ENCODE results near the gene SREBF2. TPM values are rescaled to one million over a fixed set of nuclear protein-coding genes. Genes with fewer than 3 reads are reported as not detected.

Gene SREBF2
- polyA plus RNA-seq, 2 of the 4 experiments (the other 2 are of a cell fraction): 19.4 to 30.8 TPM

- Histone ChIP-seq H3K4me2 (no peak overlapping the region), H3K27ac (no peak overlapping the region), H3K4me3 (no peak overlapping the region), H3K9me3 (no peaks in the 10 kb centered on the region), H3K4me1 (peaks cover 10% of the 10 kb centered on the region)
- no peak for TF ChIP-seq CEBPB (IDR thresholded peaks at IDR 0.05)
- no peak for TF ChIP-seq RFX5 (IDR thresholded peaks at IDR 0.05)
- no peak for TF ChIP-seq CBX2 (IDR thresholded peaks at IDR 0.05; ENCODE audit: borderline replicate concordance, low read depth)
- TF ChIP-seq RARB (CRISPR knock-in tag; IDR thresholded peaks at IDR 0.05): no peak
- TF ChIP-seq HDAC2 (IDR thresholded peaks at IDR 0.05): no peak
- no peak for TF ChIP-seq RNF2 (IDR thresholded peaks at IDR 0.05; ENCODE audit: borderline replicate concordance, low read depth)
- TF ChIP-seq MAX (IDR thresholded peaks at IDR 0.05): no peak
- TF ChIP-seq ZSCAN20 (CRISPR knock-in tag; IDR thresholded peaks at IDR 0.05): no peak
- no peak for TF ChIP-seq HEYL (CRISPR knock-in tag; IDR thresholded peaks at IDR 0.05)
- no peak for TF ChIP-seq HOXB13 (CRISPR knock-in tag; IDR thresholded peaks at IDR 0.05; ENCODE audit: low read depth)
- no peak for TF ChIP-seq KDM1A (IDR thresholded peaks at IDR 0.05; ENCODE audit: low read depth)
- TF ChIP-seq NPAS2 (CRISPR knock-in tag; IDR thresholded peaks at IDR 0.05; ENCODE audit: borderline replicate concordance): no peak
- no peak for TF ChIP-seq JUN (IDR thresholded peaks at IDR 0.05)
- TF ChIP-seq CHD2 (IDR thresholded peaks at IDR 0.05; ENCODE audit: low read length, partially characterized antibody): no peak
- TF ChIP-seq ZFP36 (IDR thresholded peaks at IDR 0.05; ENCODE audit: borderline replicate concordance, partially characterized antibody): no peak
- TF ChIP-seq JUNB (IDR thresholded peaks at IDR 0.05): no peak
- no peak for TF ChIP-seq GATA3 (IDR thresholded peaks at IDR 0.05; ENCODE audit: borderline replicate concordance)
- FAIRE-seq (no peak), DNase-seq (ENCODE audit: low read depth in 1 of 2, low spot score in 1 of 2) (no peak), ATAC-seq (no peak)
- 78% methylated on average over 6 of the region's 6 CpGs for WGBS (ENCODE audit: missing lambda C conversion rate)
- CTCF ChIA-PET: interaction anchor here (0.8 to 4.0 kb wide), 5 partner anchors 38 to 122 kb away, joined by 3 to 10 read pairs (median 4); no protein-coding TSS in a partner anchor
- POLR2A ChIA-PET: no interaction called here
Measured at GRCh38 chr22:41818596-41818995, 14.3 kb upstream of the SREBF2 start.

GRCh38 chr22:41819257-41819656 is 13.6 kb upstream of the SREBF2 start:
- ATAC-seq (no peak), DNase-seq (ENCODE audit: low read depth in 1 of 2, low spot score in 1 of 2) (no peak), FAIRE-seq (no peak)
- Histone ChIP-seq H3K9me3 (no peaks in the 10 kb centered on the region), H3K4me2 (no peak overlapping the region), H3K4me3 (no peak overlapping the region), H3K4me1 (peaks cover 10% of the 10 kb centered on the region), H3K27ac (no peak overlapping the region)
- WGBS (ENCODE audit: missing lambda C conversion rate): 97% methylated on average over 3 of the region's 4 CpGs
- TF ChIP-seq POLR2AphosphoS2 (conservative IDR thresholded peaks at IDR 0.05; ENCODE audit: low read length) (no peak), HES2 (IDR thresholded peaks at IDR 0.05) (no peak), CBX8 (IDR thresholded peaks at IDR 0.05) (no peak), HOXB5 (CRISPR knock-in tag; IDR thresholded peaks at IDR 0.05) (no peak), NFE2L2 (conservative IDR thresholded peaks at IDR 0.05; ENCODE audit: low read length) (no peak), POLR2A (IDR thresholded peaks at IDR 0.05; ENCODE audit: low read length) (no peak), ESRRA (IDR thresholded peaks at IDR 0.05; ENCODE audit: borderline replicate concordance, low read length) (no peak)
- TF ChIP-seq, protein P1, sequence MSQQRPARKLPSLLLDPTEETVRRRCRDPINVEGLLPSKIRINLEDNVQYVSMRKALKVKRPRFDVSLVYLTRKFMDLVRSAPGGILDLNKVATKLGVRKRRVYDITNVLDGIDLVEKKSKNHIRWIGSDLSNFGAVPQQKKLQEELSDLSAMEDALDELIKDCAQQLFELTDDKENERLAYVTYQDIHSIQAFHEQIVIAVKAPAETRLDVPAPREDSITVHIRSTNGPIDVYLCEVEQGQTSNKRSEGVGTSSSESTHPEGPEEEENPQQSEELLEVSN (IDR thresholded peaks at IDR 0.05; ENCODE audit: borderline replicate concordance, low read depth): no peak
- ChIA-PET POLR2A (no interaction called here), CTCF (interaction anchor here (0.8 to 4.0 kb wide), 4 partner anchors 38 to 122 kb away, joined by 3 to 10 read pairs (median 4); no protein-coding TSS in a partner anchor)

- Histone ChIP-seq H3K4me2 (no peak overlapping the region), H3K4me3 (no peak overlapping the region), H3K4me1 (peaks cover 10% of the 10 kb centered on the region), H3K9me3 (no peaks in the 10 kb centered on the region), H3K27ac (no peak overlapping the region)
- ATAC-seq: no peak
- CTCF ChIA-PET: interaction anchor here (0.9 to 2.8 kb wide), 4 partner anchors 9 to 123 kb away, joined by 3 to 12 read pairs (median 5); partner anchors contain the start of gene TNFRSF13C
- DNase-seq (ENCODE audit: low read depth in 1 of 2, low spot score in 1 of 2): no peak
- no peak for FAIRE-seq
- TF ChIP-seq CHD4 (IDR thresholded peaks at IDR 0.05; ENCODE audit: borderline replicate concordance) (no peak), CEBPB (IDR thresholded peaks at IDR 0.05) (no peak), GATA3 (IDR thresholded peaks at IDR 0.05; ENCODE audit: borderline replicate concordance) (no peak), POLR2A (IDR thresholded peaks at IDR 0.05; ENCODE audit: low read length) (no peak), KDM5A (IDR thresholded peaks at IDR 0.05) (no peak), KDM1A (IDR thresholded peaks at IDR 0.05; ENCODE audit: low read depth) (no peak), NFE2L2 (conservative IDR thresholded peaks at IDR 0.05; ENCODE audit: low read length) (no peak), HES2 (IDR thresholded peaks at IDR 0.05) (no peak), CBX2 (IDR thresholded peaks at IDR 0.05; ENCODE audit: borderline replicate concordance, low read depth) (no peak), BHLHE40 (IDR thresholded peaks at IDR 0.05; ENCODE audit: low read depth, low read length) (no peak), FOSB (CRISPR knock-in tag; IDR thresholded peaks at IDR 0.05) (no peak), RNF2 (IDR thresholded peaks at IDR 0.05; ENCODE audit: borderline replicate concordance, low read depth) (no peak), HOXB13 (CRISPR knock-in tag; IDR thresholded peaks at IDR 0.05; ENCODE audit: low read depth) (no peak), RCOR1 (IDR thresholded peaks at IDR 0.05; ENCODE audit: low read depth, low read length) (no peak), MAX (IDR thresholded peaks at IDR 0.05) (no peak), RFX5 (IDR thresholded peaks at IDR 0.05) (no peak)
- POLR2A ChIA-PET: no interaction called here
- WGBS (ENCODE audit: missing lambda C conversion rate): 82% methylated on average over 5 of the region's 5 CpGs
Measured at GRCh38 chr22:41820447-41820846, 12.5 kb upstream of the SREBF2 start.
